Esophagus muscularis mucosa (tissue), 4 donors: ENCODE data around the gene PBRM1.
A peak's percentile ranks its signal among the peaks of the same experiment; 100 is the strongest.

Experiments
- EP300 ChIP-seq: sonication (generic); formaldehyde crosslinking; IDR thresholded peaks from one replicate; pipeline ENCODE4 v1.6.1; 2017; ENCODE audit warnings: antibody characterized with exemption
- POLR2A ChIP-seq: fragments of 450-650 bp; IDR thresholded peaks from one replicate; pipeline ENCODE4 v1.6.1; 2017; ENCODE audit warnings: antibody characterized with exemption, moderate library complexity, mild to moderate bottlenecking, low read depth
- POLR2AphosphoS5 ChIP-seq, 2 donors: sonication (generic); formaldehyde crosslinking; IDR thresholded peaks; one replicate each; pipeline ENCODE4 v1.6.1; 2017; ENCODE audit warnings: antibody characterized with exemption in 2 of 2
- TF ChIP-seq, protein P1 (sequence below), 3 experiments: fragments of 200-600 bp in 2 of 3; fragments of 450-650 bp in 1 of 3; sonication (generic) in 2 of 3; IDR thresholded peaks; one replicate each; pipeline ENCODE4 v1.5.1; 2017 to 2019; ENCODE audit warnings: antibody characterized with exemption in 3 of 3, mild to moderate bottlenecking in 2 of 3, moderate library complexity in 1 of 3

DNA sequence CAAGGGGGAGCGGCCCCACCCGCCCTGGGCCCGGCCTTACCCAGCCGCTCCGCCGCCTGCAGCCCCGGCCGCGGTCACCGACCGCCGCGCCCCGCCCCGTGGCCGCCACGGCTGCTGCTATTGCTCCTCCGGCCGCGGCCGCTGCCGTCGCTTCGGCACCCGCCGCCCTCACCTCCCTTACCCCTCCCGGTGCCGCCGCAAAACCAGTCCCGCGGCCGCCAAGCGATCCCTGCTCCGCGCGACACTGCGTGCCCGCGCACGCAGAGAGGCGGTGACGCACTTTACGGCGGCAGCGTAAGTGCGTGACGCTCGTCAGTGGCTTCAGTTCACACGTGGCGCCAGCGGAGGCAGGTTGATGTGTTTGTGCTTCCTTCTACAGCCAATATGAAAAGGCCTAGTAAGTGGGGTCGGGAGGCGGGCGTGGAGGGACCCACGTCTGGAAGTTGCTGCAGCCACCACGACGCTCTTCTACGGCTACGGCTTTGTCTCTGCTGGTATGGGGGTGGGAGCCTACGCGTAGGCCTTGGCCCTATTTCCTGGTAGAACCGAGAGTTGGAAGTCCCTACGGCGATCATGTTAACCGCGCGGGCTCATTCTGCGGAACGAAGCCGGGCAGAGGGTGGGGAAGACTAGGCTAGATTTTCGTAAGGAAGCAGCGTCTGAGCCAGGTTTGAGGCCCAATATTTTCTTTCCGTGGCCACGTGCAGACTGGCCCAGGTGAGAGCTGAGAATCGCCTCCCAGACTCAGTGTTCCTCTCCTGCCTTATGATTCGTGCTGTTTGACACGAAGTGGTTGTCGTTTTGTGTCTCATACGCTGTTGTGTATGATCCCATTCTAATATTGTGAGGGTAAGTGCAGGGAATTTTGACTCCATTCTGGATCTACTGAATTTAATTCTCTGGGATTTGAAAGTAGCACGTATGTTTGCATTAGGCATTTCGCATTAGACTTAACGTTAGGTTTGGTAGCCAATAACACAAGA is at the start of gene PBRM1, which contains the start of gene GNL3:
- TF ChIP-seq POLR2AphosphoS5 (IDR thresholded peaks at IDR 0.05): peak; percentile 97
- TF ChIP-seq, protein P1, sequence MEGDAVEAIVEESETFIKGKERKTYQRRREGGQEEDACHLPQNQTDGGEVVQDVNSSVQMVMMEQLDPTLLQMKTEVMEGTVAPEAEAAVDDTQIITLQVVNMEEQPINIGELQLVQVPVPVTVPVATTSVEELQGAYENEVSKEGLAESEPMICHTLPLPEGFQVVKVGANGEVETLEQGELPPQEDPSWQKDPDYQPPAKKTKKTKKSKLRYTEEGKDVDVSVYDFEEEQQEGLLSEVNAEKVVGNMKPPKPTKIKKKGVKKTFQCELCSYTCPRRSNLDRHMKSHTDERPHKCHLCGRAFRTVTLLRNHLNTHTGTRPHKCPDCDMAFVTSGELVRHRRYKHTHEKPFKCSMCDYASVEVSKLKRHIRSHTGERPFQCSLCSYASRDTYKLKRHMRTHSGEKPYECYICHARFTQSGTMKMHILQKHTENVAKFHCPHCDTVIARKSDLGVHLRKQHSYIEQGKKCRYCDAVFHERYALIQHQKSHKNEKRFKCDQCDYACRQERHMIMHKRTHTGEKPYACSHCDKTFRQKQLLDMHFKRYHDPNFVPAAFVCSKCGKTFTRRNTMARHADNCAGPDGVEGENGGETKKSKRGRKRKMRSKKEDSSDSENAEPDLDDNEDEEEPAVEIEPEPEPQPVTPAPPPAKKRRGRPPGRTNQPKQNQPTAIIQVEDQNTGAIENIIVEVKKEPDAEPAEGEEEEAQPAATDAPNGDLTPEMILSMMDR (IDR thresholded peaks at IDR 0.05): no peak
- peak; percentile 65 for TF ChIP-seq EP300
- peak; percentile 18 for TF ChIP-seq POLR2A
